ENCODE data around the gene SCNN1G.

SCNN1G gene

GRCh38 chr16:23258919-23259237 is 76.3 kb downstream of the SCNN1G start:
- Histone ChIP-seq H4K8ac (ENCODE audit: low read length) (no peak overlapping the region), H3K4me1 (ENCODE audit: control insufficient read depth, insufficient read depth, low read depth, low read length) (no peaks in the 10 kb centered on the region), H3K4ac (ENCODE audit: low read depth in 1 of 2, low read length in 2 of 2) (no peak overlapping the region), H3K4me3 (ENCODE audit: insufficient read depth in 1 of 2, low read depth in 1 of 2, low read length in 2 of 2) (no peak overlapping the region), H3K4me2 (ENCODE audit: low read length, poor library complexity, severe bottlenecking) (no peak overlapping the region), H4K91ac (ENCODE audit: low read length) (no peak overlapping the region), H2BK120ac (ENCODE audit: low read depth, low read length) (no peak overlapping the region), H3K27me3 (ENCODE audit: control insufficient read depth in 1 of 2, insufficient read depth in 1 of 2, low read length in 2 of 2) (no peaks in the 10 kb centered on the region), H2BK15ac (ENCODE audit: low read depth, poor library complexity, severe bottlenecking) (no peak overlapping the region), H3K9me3 (ENCODE audit: control insufficient read depth, low read length) (peaks cover 3% of the 10 kb centered on the region), H3K36me3 (ENCODE audit: control insufficient read depth in 1 of 2, insufficient read depth in 2 of 2, low read depth in 1 of 2, low read length in 2 of 2) (no peaks in the 10 kb centered on the region), H3K18ac (ENCODE audit: low read depth in 1 of 2, low read length in 2 of 2) (no peak overlapping the region), H2AK5ac (ENCODE audit: low read length, severe bottlenecking) (no peak overlapping the region), H3K23ac (ENCODE audit: low read length in 2 of 2) (no peak overlapping the region), H2BK5ac (ENCODE audit: low read depth, low read length, poor library complexity, severe bottlenecking) (no peak overlapping the region), H3K79me1 (replicated peaks; ENCODE audit: low read length, poor library complexity, severe bottlenecking) (no peaks in the 10 kb centered on the region), H3K14ac (ENCODE audit: low read length in 2 of 2) (no peak overlapping the region), H3K9ac (ENCODE audit: low read length) (no peak overlapping the region), H2BK12ac (ENCODE audit: low read length in 2 of 2) (no peak overlapping the region), H3K27ac (ENCODE audit: low read length, poor library complexity, severe bottlenecking) (no peak overlapping the region), H2AFZ (ENCODE audit: low read depth, low read length) (no peak overlapping the region)
- WGBS, result no CpG with 5 or more reads among the region's 2 CpGs
- no peak for DNase-seq
